ENCODE measurements around the gene ZNF268.

- TF ChIP-seq CTCF (IDR thresholded peaks at IDR 0.05), result no peak
- TF ChIP-seq RFX5 (IDR thresholded peaks at IDR 0.05), result no peak
- no peak for TF ChIP-seq PHF8 (IDR thresholded peaks at IDR 0.05; ENCODE audit: borderline replicate concordance, low read depth)
- TF ChIP-seq, protein P1, sequence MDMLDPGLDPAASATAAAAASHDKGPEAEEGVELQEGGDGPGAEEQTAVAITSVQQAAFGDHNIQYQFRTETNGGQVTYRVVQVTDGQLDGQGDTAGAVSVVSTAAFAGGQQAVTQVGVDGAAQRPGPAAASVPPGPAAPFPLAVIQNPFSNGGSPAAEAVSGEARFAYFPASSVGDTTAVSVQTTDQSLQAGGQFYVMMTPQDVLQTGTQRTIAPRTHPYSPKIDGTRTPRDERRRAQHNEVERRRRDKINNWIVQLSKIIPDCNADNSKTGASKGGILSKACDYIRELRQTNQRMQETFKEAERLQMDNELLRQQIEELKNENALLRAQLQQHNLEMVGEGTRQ (IDR thresholded peaks at IDR 0.05), result no peak
- TF ChIP-seq MYC (IDR thresholded peaks at IDR 0.05; ENCODE audit: borderline replicate concordance, low read length), result no peak
- TF ChIP-seq, protein P2, sequence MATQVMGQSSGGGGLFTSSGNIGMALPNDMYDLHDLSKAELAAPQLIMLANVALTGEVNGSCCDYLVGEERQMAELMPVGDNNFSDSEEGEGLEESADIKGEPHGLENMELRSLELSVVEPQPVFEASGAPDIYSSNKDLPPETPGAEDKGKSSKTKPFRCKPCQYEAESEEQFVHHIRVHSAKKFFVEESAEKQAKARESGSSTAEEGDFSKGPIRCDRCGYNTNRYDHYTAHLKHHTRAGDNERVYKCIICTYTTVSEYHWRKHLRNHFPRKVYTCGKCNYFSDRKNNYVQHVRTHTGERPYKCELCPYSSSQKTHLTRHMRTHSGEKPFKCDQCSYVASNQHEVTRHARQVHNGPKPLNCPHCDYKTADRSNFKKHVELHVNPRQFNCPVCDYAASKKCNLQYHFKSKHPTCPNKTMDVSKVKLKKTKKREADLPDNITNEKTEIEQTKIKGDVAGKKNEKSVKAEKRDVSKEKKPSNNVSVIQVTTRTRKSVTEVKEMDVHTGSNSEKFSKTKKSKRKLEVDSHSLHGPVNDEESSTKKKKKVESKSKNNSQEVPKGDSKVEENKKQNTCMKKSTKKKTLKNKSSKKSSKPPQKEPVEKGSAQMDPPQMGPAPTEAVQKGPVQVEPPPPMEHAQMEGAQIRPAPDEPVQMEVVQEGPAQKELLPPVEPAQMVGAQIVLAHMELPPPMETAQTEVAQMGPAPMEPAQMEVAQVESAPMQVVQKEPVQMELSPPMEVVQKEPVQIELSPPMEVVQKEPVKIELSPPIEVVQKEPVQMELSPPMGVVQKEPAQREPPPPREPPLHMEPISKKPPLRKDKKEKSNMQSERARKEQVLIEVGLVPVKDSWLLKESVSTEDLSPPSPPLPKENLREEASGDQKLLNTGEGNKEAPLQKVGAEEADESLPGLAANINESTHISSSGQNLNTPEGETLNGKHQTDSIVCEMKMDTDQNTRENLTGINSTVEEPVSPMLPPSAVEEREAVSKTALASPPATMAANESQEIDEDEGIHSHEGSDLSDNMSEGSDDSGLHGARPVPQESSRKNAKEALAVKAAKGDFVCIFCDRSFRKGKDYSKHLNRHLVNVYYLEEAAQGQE (IDR thresholded peaks at IDR 0.05), result no peak
- TF ChIP-seq CHD2 (IDR thresholded peaks at IDR 0.05; ENCODE audit: low read length, partially characterized antibody), result no peak
- no peak for TF ChIP-seq CHD4 (IDR thresholded peaks at IDR 0.05; ENCODE audit: borderline replicate concordance)
- no peak for TF ChIP-seq ESRRA (IDR thresholded peaks at IDR 0.05; ENCODE audit: borderline replicate concordance, low read length)
- TF ChIP-seq HOXA7 (CRISPR knock-in tag; IDR thresholded peaks at IDR 0.05), result no peak
- no peak for TF ChIP-seq POLR2A (IDR thresholded peaks at IDR 0.05; ENCODE audit: low read length)
- TF ChIP-seq NPAS2 (CRISPR knock-in tag; IDR thresholded peaks at IDR 0.05; ENCODE audit: borderline replicate concordance), result no peak
Observed at GRCh38 chr12:133251732-133252131, 70.4 kb downstream of the ZNF268 start.
